ENCODE measurements around the gene DGKB. TPM values are rescaled to one million over a fixed set of nuclear protein-coding genes. Genes with fewer than 3 reads are reported as not detected.
A peak's percentile ranks its signal among the peaks of the same experiment; 100 is the strongest.

DGKB gene
- total and polyA plus RNA-seq, 2 of the 8 experiments (the other 6 are each of a cell fraction or from before 2014, with no cell fraction given) = 1.9 to 2.6 TPM

DNA sequence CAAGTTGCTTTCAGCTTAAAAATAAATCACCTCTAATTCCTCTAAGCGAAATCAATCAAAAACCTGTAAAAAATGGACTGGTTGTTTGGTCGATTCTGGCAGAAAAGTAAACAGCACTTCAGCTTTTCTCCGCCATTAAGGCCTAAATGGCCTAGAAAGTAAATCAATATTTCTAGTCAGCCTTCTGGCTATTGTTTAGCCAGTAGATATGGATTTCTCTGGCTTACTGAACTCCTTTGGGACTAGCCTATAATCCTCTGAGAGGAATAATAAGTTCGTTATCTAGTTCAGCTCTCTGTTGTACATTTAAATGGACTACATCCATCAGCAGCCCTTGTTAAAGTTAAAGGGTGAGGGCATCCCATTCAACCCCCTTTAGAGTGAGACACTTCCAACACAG is 513.0 kb downstream of the DGKB start:
- Histone ChIP-seq H3K79me1 (ENCODE audit: low read depth, low read length) (no peaks in the 10 kb centered on the region), H3K56ac (replicated peaks; ENCODE audit: insufficient read length, low read depth, low read length) (no peak overlapping the region), H3K18ac (ENCODE audit: extremely low read depth, low read length) (no peak overlapping the region), H2BK15ac (ENCODE audit: low read length) (no peak overlapping the region), H3K4ac (replicated peaks; ENCODE audit: insufficient read length, low read depth, low read length) (no peak overlapping the region), H4K5ac (ENCODE audit: insufficient read length, low read depth, low read length) (no peak overlapping the region), H2BK20ac (ENCODE audit: low read length) (no peak overlapping the region), H3K14ac (ENCODE audit: insufficient read length) (no peak overlapping the region), H3K4me1 (replicated peaks in 1 of 4; ENCODE audit: control insufficient read depth in 3 of 4, insufficient read depth in 4 of 4, low read length in 3 of 4) (peaks cover 0 to 3% (median 0%) of the 10 kb centered on the region in 4 experiments; a peak in 2 of 7 replicates), H4K20me1 (replicated peaks in 1 of 2; ENCODE audit: control insufficient read depth in 1 of 2, insufficient read depth in 2 of 2, low read length in 2 of 2) (no peaks in the 10 kb centered on the region), H3K79me2 (ENCODE audit: control insufficient read depth in 1 of 2, insufficient read depth in 2 of 2, low read length in 2 of 2) (no peaks in the 10 kb centered on the region), H3K27ac (ENCODE audit: low read depth, low read length) (no peak overlapping the region), H3K27me3 (replicated peaks in 1 of 4; ENCODE audit: control insufficient read depth in 3 of 4, extremely low read depth in 1 of 4, insufficient read depth in 3 of 4, low read length in 3 of 4) (no peaks in the 10 kb centered on the region), H3K4me3 (ENCODE audit: extremely low read depth in 1 of 4, insufficient read depth in 2 of 4, low read depth in 3 of 4, low read length in 4 of 4) (no peak overlapping the region), H3K4me2 (ENCODE audit: insufficient read depth in 1 of 2, low read depth in 2 of 2, low read length in 2 of 2) (no peak overlapping the region), H4K91ac (replicated peaks; ENCODE audit: insufficient read length, low read length) (no peak overlapping the region), H2BK120ac (replicated peaks; ENCODE audit: low read depth, low read length) (no peak overlapping the region), H2AFZ (ENCODE audit: low read length) (0 out of 2 replicates have a peak overlapping the region, but pooled peaks have one; percentile 22), H2AK5ac (ENCODE audit: low read depth, low read length) (no peak overlapping the region), H3K36me3 (ENCODE audit: control insufficient read depth in 2 of 4, insufficient read depth in 4 of 4, low read length in 3 of 4) (no peaks in the 10 kb centered on the region), H4K8ac (ENCODE audit: extremely low read depth, insufficient read depth, low read length) (no peak overlapping the region), H3K9me3 (ENCODE audit: insufficient read depth in 2 of 2, low read depth in 1 of 2, low read length in 1 of 2) (no peaks in the 10 kb centered on the region), H3K23me2 (ENCODE audit: low read depth, low read length) (no peaks in the 10 kb centered on the region), H3K9ac (replicated peaks in 1 of 4; ENCODE audit: extremely low read depth in 1 of 4, low read depth in 3 of 4, low read length in 3 of 4) (no peak overlapping the region), H3K23ac (ENCODE audit: insufficient read length) (no peak overlapping the region), H2BK5ac (ENCODE audit: low read depth, low read length) (no peak overlapping the region), H2BK12ac (ENCODE audit: low read depth, low read length) (no peak overlapping the region)
- ChIA-PET POLR2A (ENCODE audit: partially characterized antibody) (interaction anchor here (0.6 kb wide), 1 partner anchor 14 kb away, joined by 3 read pairs; no protein-coding TSS in a partner anchor), CTCF (ENCODE audit: partially characterized antibody) (interaction anchor here (0.7 to 1.5 kb wide), 2 partner anchors 9 kb away, joined by 3 to 4 read pairs; no protein-coding TSS in a partner anchor)
- 67% methylated on average over 4 of the region's 4 CpGs; no CpG with 5 or more reads in 1 of the 2 experiments for WGBS, 2 experiments (ENCODE audit: extremely low coverage in 1 of 2, insufficient coverage in 1 of 2, insufficient read length in 1 of 2, insufficient replicate concordance in 2 of 2, low coverage in 1 of 2, low lambda C conversion rate in 2 of 2, missing lambda C conversion rate in 1 of 2)
- FAIRE-seq (no peak), DNase-seq (ENCODE audit: low read depth in 1 of 2, low spot score in 2 of 2) (no peak)

Measured in H1 (cell line).